HS-5 (cell line): ENCODE measurements around the gene HDGFL1.

Experiments used
- DNase-seq: peaks from one replicate; pipeline ENCODE4 v3.0.0-alpha.2; 2012; ENCODE audit warnings: low read depth

The HDGFL1 gene

GRCh38 chr6:22590423-22590822 lies 21.1 kb downstream of the HDGFL1 start:
- DNase-seq, result no peak

- DNase-seq, result no peak
Measured at GRCh38 chr6:22593895-22594294, 24.5 kb downstream of the HDGFL1 start.

GRCh38 chr6:22596011-22596410 lies 26.6 kb downstream of the HDGFL1 start:
- DNase-seq, result no peak

GRCh38 chr6:22598339-22598738 lies 29.0 kb downstream of the HDGFL1 start:
- no peak for DNase-seq

- DNase-seq, result no peak
Measured at GRCh38 chr6:22600059-22600458, 30.7 kb downstream of the HDGFL1 start.

- no peak for DNase-seq
Measured at GRCh38 chr6:22601984-22602383, 32.6 kb downstream of the HDGFL1 start.

- no peak for DNase-seq
Measured at GRCh38 chr6:22605736-22606135, 36.4 kb downstream of the HDGFL1 start.

- DNase-seq, result no peak
Measured at GRCh38 chr6:22610127-22610526, 40.8 kb downstream of the HDGFL1 start.

- no peak for DNase-seq
Measured at GRCh38 chr6:22612236-22612635, 42.9 kb downstream of the HDGFL1 start.

GRCh38 chr6:22613051-22613450 lies 43.7 kb downstream of the HDGFL1 start:
- no peak for DNase-seq

- peak; percentile 41 for DNase-seq
Measured at GRCh38 chr6:22613695-22614094, 44.3 kb downstream of the HDGFL1 start.

GRCh38 chr6:22614547-22614946 lies 45.2 kb downstream of the HDGFL1 start:
- no peak for DNase-seq

GRCh38 chr6:22621028-22621427 lies 51.7 kb downstream of the HDGFL1 start:
- no peak for DNase-seq
